Ishikawa (cell line): Measurements from ENCODE around the gene RETN.

Source experiments
- EGR1 ChIP-seq: IDR thresholded peaks from 2 replicates; pipeline ENCODE4 v1.6.1; 2012
- EP300 ChIP-seq: IDR thresholded peaks from 2 replicates; pipeline ENCODE4 v1.6.1; 2012; ENCODE audit warnings: borderline replicate concordance
- RAD21 ChIP-seq: IDR thresholded peaks from 2 replicates; pipeline ENCODE4 v1.6.1; 2012; ENCODE audit warnings: low read depth
- TAF1 ChIP-seq: IDR thresholded peaks from 2 replicates; pipeline ENCODE4 v1.6.1; 2012; ENCODE audit warnings: low read depth, mild to moderate bottlenecking
- TCF12 ChIP-seq: IDR thresholded peaks from 2 replicates; pipeline ENCODE4 v1.6.1; 2012; ENCODE audit warnings: low read depth
- YY1 ChIP-seq: IDR thresholded peaks from 2 replicates; pipeline ENCODE4 v1.6.1; 2012; ENCODE audit warnings: low read depth
- TF ChIP-seq, protein P1 (sequence below): IDR thresholded peaks from 2 replicates; pipeline ENCODE4 v1.6.1; 2012; ENCODE audit warnings: low read depth, mild to moderate bottlenecking
- TF ChIP-seq, protein P2 (sequence below): IDR thresholded peaks from 2 replicates; pipeline ENCODE4 v1.6.1; 2012

GRCh38 chr19:7646426-7646700, 22.5 kb upstream of the RETN start:
- TF ChIP-seq EGR1 (no peak), EP300 (no peak), RAD21 (no peak), YY1 (no peak), TAF1 (no peak), TCF12 (no peak)
- TF ChIP-seq, protein P1, sequence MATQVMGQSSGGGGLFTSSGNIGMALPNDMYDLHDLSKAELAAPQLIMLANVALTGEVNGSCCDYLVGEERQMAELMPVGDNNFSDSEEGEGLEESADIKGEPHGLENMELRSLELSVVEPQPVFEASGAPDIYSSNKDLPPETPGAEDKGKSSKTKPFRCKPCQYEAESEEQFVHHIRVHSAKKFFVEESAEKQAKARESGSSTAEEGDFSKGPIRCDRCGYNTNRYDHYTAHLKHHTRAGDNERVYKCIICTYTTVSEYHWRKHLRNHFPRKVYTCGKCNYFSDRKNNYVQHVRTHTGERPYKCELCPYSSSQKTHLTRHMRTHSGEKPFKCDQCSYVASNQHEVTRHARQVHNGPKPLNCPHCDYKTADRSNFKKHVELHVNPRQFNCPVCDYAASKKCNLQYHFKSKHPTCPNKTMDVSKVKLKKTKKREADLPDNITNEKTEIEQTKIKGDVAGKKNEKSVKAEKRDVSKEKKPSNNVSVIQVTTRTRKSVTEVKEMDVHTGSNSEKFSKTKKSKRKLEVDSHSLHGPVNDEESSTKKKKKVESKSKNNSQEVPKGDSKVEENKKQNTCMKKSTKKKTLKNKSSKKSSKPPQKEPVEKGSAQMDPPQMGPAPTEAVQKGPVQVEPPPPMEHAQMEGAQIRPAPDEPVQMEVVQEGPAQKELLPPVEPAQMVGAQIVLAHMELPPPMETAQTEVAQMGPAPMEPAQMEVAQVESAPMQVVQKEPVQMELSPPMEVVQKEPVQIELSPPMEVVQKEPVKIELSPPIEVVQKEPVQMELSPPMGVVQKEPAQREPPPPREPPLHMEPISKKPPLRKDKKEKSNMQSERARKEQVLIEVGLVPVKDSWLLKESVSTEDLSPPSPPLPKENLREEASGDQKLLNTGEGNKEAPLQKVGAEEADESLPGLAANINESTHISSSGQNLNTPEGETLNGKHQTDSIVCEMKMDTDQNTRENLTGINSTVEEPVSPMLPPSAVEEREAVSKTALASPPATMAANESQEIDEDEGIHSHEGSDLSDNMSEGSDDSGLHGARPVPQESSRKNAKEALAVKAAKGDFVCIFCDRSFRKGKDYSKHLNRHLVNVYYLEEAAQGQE: no peak
- TF ChIP-seq, protein P2, sequence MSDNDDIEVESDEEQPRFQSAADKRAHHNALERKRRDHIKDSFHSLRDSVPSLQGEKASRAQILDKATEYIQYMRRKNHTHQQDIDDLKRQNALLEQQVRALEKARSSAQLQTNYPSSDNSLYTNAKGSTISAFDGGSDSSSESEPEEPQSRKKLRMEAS: no peak
